Glomerular visceral epithelial cell (primary cell): ENCODE data around the gene RNF11.
"Not testable (repeated sequence)": the region's sequence is repeated elsewhere in the genome, so short reads cannot be mapped to it uniquely, and the experiment has no call there.

Source experiments
- DNase-seq: peaks from one replicate; pipeline ENCODE4 v3.0.0-alpha.2; 2016; ENCODE audit errors: extremely low spot score

Gene RNF11

DNA sequence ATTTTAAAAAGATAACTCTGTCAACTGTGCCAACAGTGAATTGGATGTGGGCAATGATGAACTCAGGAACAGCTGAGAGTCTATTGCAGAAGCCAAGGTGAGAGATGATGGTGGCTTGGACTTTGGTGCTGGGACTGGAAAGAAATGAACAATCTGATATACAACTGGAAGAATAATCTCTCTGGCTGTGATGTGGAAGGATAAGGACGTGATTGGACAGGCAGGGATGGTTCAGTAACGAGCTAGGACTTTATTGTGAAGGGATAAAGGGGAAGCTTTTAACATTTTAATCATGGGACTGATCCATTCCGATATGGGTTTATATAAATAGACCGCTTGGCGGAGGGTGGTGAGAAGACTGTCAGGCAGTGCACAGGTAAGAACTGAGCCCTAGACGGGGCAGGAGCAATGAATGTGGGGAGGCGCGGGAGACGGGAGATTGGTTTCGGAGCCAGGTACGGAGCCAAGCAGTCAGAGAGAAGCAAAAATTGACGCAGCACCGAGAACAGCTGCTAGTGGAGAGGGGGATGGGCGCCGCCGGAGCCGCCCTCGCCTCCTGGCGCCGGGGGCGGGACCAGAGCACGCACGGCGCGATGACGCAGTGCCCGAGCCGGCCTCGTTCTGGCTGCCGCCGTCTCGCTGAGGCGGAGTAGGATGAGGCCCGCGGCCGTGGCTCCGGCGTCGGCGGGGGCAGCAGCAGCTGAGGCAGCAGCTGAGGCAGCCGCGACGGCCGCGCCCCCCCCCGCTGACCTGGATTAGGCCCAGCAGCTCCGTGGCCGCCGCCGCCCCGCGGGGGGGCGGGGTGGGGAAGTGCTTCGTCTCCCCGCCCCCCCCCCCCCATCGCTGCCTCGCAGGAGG lies at the start of gene RNF11:
Gene RNF11 (plus strand): TSS at position 601 of the 858 bp plus-strand sequence. CDS start 484 bp downstream, outside the sequence.
- DNase-seq, result peak; percentile 91

GRCh38 chr1:51188230-51188629 lies 47.8 kb upstream of the RNF11 start:
- DNase-seq, result no peak

DNA sequence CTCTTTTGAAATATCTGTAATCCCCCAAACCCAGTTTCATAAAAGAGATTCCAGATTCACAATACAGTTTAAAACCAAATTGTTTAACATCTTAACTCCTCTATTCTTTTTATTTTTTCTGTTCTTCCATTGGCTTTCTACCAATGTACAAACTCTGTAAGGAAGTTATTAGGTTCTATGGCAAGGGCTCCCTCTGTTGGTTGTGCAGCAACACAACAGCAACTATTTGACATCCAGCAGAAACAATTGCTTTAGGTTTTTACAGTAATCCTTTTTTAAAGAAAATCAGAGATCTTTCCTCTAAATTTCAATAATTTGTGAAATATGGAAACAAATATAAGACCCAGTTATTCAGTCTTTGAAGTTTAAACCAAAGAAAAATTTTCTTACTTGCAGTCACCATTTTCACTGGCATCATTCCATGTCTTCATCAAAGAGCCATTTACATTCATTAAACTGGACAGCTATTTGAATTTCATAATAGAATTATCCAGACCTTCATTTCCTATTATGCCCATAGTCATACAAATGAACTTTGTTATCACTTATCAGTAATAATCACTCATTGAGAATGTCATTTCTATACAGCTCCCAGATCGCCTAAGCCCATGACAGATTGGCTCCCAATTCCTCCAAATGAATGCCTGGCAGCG lies 46.5 kb upstream of the RNF11 start:
- peak; percentile 65 for DNase-seq

- no peak for DNase-seq
Measured at GRCh38 chr1:51190961-51191360, 45.1 kb upstream of the RNF11 start.

DNA sequence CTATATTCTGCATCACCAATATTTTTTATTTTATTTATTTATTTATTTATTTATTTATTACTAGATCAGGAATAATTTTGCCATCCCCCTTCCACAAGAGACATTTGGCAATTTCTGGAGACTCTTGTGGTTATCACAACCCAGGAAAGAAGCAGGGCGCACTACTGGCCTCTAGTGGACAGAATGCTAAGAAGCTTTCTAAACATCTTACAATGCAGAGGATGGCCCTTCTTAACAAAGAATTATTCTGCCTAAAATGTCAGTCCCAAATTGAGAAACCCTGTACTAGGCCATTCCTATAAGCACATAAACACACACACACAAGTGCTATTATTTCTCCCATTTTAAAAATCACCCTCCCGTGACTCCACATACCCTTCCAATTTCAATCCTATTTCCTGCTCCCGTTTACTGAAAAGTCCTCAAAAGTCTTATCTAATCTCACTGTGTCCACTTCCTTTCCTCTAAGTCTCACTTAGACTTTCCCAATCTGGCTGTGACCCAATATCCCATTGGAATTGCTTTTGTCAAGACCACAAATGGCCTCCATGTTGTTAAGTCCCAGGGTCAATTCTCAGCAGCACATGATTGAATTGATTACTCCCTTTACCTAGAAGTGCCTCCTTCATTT lies 43.7 kb upstream of the RNF11 start:
- peak; percentile 75 for DNase-seq

- DNase-seq, result no peak
Measured at GRCh38 chr1:51193564-51193963, 42.5 kb upstream of the RNF11 start.

GRCh38 chr1:51203121-51203873 lies 32.8 kb upstream of the RNF11 start:
- DNase-seq, result no peak

GRCh38 chr1:51203874-51204245 lies 32.2 kb upstream of the RNF11 start:
- DNase-seq, result no peak

DNA sequence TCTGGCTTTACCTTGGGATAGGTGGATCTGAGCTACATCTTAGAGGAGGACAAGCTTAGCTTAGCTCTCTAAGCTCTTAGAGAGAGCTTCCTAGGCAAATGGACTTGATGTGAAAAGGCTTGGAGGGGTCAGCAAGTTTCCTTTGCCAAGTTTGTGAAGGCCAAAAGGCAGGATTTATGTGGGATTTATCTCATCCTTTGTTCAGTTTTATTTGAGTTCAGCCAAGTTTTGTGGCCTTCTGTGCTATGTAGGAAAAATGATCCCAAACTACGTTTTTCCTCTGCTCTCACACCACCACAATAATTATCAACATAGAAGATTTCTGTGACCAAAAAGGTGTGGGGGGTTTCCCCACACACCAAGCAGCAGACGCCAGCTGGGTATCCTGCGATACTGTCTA lies 26.0 kb upstream of the RNF11 start:
- DNase-seq, result no peak

- no peak for DNase-seq
Measured at GRCh38 chr1:51210676-51211075, 25.4 kb upstream of the RNF11 start.

DNA sequence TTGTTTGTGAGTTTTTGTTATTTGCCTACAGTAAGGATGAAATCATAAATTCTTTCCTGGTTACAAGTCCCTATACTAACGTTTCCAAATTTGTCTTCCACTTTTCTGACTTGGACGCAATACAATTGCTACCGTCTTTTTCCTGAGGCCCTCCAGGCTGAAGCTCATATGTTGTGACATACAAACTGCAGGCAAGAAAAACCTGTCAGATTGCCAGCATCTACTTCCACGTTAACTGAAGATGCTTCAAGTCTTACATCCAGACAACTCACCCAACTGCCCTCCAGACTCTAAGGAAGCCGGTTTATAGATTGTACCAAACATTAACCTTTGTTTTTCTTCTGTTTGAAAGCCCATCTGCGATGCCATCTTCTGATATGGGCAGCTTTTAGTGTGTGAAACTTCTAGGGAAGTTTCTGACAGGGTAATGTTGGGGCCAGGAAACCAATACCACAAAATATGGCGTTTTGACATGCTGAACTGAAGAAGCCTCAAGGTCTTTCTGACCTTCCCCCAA lies 21.4 kb upstream of the RNF11 start:
- no peak for DNase-seq

- DNase-seq, result no peak
Measured at GRCh38 chr1:51215169-51215568, 20.9 kb upstream of the RNF11 start.

- DNase-seq, result no peak
Measured at GRCh38 chr1:51216631-51217030, 19.4 kb upstream of the RNF11 start.

DNA sequence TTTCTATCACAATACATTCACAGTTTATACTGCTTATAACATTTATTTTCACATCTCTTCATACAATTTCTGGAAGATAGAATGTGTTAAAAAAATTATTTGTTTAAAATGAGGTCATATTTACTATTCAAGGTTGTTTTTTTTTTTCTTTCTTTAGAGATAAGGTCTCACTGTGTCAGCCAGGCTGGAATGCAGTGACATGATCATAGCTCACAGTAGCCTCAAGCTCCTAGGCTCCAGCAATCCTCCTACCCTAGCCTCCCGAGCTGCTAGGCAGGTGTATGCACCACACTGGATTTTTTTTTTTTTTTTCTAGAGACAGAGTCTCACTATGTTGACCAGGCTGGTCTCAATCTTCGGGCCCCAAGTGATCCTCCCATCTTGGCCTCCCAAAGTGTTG lies 19.0 kb upstream of the RNF11 start:
- no peak for DNase-seq

GRCh38 chr1:51218570-51218969 lies 17.5 kb upstream of the RNF11 start:
- DNase-seq, result no peak

- DNase-seq, result no peak
Measured at GRCh38 chr1:51219022-51219421, 17.1 kb upstream of the RNF11 start.

DNA sequence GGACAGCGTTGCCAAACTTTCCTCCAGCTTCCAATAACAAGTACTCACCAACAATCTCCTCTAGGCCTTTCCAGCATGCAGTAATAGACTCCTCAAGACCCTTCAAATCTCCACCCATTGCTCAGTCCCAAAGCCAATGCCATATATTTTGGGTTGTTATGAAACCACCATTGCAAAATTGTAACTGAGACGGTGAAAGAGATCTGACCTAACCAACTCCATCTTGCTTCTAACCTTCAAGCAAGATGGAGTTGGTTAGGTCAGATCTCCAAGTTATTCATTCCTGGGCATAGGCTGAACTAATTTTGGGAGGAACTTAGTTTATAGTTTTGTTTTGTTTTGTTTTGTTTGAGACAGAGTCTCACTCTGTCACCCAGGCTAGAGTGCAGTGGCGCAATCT lies 14.5 kb upstream of the RNF11 start:
- DNase-seq, result not testable (repeated sequence)

GRCh38 chr1:51222136-51222787 lies 13.8 kb upstream of the RNF11 start:
- no peak for DNase-seq

DNA sequence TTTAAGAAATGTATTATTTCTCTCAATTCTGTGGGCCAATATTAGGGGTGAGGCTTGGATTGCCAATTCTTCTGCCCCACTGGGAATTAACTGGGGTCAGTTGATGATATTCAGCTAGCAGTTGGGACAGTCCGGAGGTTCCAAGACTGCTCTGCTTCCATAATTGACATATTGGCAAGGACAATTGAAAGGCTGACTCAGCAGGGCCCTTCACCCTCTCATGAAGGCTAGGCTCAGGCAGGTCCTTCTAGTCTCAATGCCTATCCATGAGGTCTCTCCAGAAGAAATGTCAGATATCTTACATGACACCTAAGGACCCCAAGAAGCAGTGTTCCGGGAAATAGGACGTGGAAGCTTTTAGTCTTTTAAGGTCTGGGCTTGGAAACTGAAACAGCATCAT lies 13.3 kb upstream of the RNF11 start:
- no peak for DNase-seq

GRCh38 chr1:51224255-51224654 lies 11.8 kb upstream of the RNF11 start:
- DNase-seq, result no peak

DNA sequence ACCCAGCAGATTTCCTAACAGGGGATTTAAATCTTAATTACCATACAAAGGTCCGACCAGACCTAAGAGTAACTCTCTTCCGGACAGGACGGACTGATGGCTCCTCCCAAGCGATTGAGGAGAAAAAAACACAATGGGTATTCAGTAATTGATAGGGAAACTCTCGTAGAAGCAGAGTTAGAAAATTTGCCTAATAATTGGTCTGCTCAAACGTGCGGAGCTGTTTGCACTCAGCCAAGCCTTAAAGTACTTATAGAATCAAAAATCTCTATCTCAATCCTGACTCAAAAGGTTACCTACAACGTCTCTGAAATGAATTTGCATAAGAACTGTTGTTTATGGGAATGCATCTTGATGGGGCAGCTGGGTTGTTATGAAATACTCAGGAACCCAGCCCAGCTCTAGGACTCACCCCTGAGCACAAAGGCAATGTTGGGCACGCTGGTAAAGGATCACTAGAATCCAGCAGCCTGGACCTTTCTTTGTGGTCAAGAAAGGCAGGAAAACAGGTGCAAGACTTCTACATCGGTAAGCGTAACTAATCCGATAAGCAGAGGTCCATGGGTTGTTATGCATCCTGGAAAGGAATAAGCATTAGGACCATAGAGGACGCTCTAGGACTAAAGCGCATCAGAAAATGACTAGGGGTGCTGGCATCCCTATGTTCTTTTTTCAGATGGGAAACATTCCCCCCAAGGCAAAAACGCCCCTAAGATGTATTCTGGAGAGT lies 8.7 kb upstream of the RNF11 start:
- not testable (repeated sequence) for DNase-seq
